Measurements from ENCODE around the gene DIPK1A. TPM values are rescaled to one million over a fixed set of nuclear protein-coding genes. Genes with fewer than 3 reads are reported as not detected.

The DIPK1A gene
- polyA plus RNA-seq, 1 donor = 15.9 TPM

GRCh38 chr1:92842082-92843045, 118.9 kb downstream of the DIPK1A start:
- Histone ChIP-seq H3K27ac (ENCODE audit: low read length) (no peak overlapping the region), H3K4me1 (ENCODE audit: control insufficient read depth, insufficient read depth, low read length) (no peaks in the 10 kb centered on the region), H3K36me3 (ENCODE audit: control insufficient read depth, insufficient read depth, low read length) (peaks cover 63% of the 10 kb centered on the region), H3K9me3 (ENCODE audit: control insufficient read depth, low read depth, low read length) (no peaks in the 10 kb centered on the region), H3K4me3 (ENCODE audit: low read length) (no peak overlapping the region), H3K27me3 (ENCODE audit: control insufficient read depth, insufficient read depth, low read length) (no peaks in the 10 kb centered on the region)
- WGBS (ENCODE audit: insufficient coverage, low lambda C conversion rate) = 100% methylated on average over 1 of the region's 4 CpGs
- no peak for DNase-seq

DNA sequence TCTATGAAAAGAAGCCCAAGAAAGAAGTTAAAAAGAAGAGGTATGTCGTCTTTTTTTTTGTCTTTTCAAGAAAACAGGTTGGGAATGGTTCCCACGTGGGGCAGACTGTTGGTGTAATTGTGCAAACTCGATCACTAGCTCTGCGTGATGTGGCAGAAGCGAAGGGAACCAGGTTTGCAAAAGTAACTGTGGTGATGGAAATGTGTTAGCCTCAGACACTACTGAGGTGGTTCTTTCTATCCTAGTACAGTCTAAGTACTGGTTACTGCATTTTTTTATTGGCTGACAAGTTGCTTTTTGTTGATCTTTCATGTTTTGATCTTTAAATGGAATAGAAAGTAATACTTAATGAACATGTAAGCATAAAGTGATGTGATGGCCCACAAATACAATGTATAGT, 120.7 kb downstream of the DIPK1A start:
- no peaks in the 10 kb centered on the region for H3K4me1 ChIP-seq (ENCODE audit: control insufficient read depth, insufficient read depth, low read length)
- H3K36me3 ChIP-seq (ENCODE audit: control insufficient read depth, insufficient read depth, low read length) = peaks cover 75% of the 10 kb centered on the region
- no peak overlapping the region for H3K27ac ChIP-seq (ENCODE audit: low read length)
- no peak for DNase-seq
- WGBS (ENCODE audit: insufficient coverage, low lambda C conversion rate) = 100% methylated on average over 1 of the region's 5 CpGs
- no peaks in the 10 kb centered on the region for H3K27me3 ChIP-seq (ENCODE audit: control insufficient read depth, insufficient read depth, low read length)
- H3K4me3 ChIP-seq (ENCODE audit: low read length) = no peak overlapping the region
- H3K9me3 ChIP-seq (ENCODE audit: control insufficient read depth, low read depth, low read length) = no peaks in the 10 kb centered on the region

DNA sequence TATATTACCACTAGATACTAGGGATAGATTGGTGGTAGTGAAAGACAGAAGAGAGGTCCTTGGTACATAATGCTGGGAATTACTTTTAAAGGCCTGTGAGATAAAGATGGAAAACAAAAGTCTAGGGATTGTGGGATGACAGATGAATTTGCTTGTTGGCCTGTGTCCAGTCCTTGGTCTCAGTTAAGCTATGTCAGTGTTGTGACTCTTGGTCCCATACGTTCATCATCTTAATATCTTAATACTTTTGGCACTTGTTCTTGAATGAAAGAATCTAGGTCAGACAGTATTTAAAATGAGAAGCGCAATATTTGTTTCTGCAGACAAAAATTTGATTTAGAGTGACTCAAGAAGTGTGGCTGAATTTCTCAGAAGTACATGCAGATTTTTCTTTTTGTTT, 121.8 kb downstream of the DIPK1A start:
- no peaks in the 10 kb centered on the region for H3K4me1 ChIP-seq (ENCODE audit: control insufficient read depth, insufficient read depth, low read length)
- H3K36me3 ChIP-seq (ENCODE audit: control insufficient read depth, insufficient read depth, low read length) = peaks cover 83% of the 10 kb centered on the region
- no peak overlapping the region for H3K27ac ChIP-seq (ENCODE audit: low read length)
- no peaks in the 10 kb centered on the region for H3K27me3 ChIP-seq (ENCODE audit: control insufficient read depth, insufficient read depth, low read length)
- no peak overlapping the region for H3K4me3 ChIP-seq (ENCODE audit: low read length)
- DNase-seq = no peak
- no peaks in the 10 kb centered on the region for H3K9me3 ChIP-seq (ENCODE audit: control insufficient read depth, low read depth, low read length)
- WGBS (ENCODE audit: insufficient coverage, low lambda C conversion rate) = 83% methylated on average over 2 of the region's 2 CpGs

DNA sequence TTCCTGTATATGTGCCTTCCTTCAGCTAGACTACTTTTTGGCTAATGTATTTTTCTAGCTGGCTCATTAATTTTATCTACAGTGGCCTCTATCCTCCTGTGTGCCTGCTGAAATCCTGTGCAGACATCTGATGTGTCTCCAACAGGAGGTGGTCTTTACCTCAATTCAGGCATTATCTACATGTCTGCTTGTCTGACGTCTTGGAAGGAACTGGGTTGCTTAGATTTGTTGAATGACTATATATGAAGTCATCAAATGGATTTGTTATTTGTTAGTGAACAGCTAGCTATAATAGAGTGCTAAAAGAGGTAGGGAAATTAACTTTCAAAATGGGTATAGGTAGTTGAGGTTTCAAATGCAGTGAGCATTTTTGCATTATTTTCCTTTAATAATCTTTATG, 122.7 kb downstream of the DIPK1A start:
- no peak for DNase-seq
- Histone ChIP-seq H3K27me3 (ENCODE audit: control insufficient read depth, insufficient read depth, low read length) (no peaks in the 10 kb centered on the region), H3K36me3 (ENCODE audit: control insufficient read depth, insufficient read depth, low read length) (peaks cover 83% of the 10 kb centered on the region), H3K27ac (ENCODE audit: low read length) (no peak overlapping the region), H3K4me1 (ENCODE audit: control insufficient read depth, insufficient read depth, low read length) (no peaks in the 10 kb centered on the region), H3K4me3 (ENCODE audit: low read length) (no peak overlapping the region), H3K9me3 (ENCODE audit: control insufficient read depth, low read depth, low read length) (no peaks in the 10 kb centered on the region)
- WGBS (ENCODE audit: insufficient coverage, low lambda C conversion rate) = no CpG with 5 or more reads among the region's 1 CpG

GRCh38 chr1:92837062-92837461, 124.2 kb downstream of the DIPK1A start:
- 70% methylated on average over 2 of the region's 2 CpGs for WGBS (ENCODE audit: insufficient coverage, low lambda C conversion rate)
- H3K27ac ChIP-seq (ENCODE audit: low read length) = no peak overlapping the region

DNA sequence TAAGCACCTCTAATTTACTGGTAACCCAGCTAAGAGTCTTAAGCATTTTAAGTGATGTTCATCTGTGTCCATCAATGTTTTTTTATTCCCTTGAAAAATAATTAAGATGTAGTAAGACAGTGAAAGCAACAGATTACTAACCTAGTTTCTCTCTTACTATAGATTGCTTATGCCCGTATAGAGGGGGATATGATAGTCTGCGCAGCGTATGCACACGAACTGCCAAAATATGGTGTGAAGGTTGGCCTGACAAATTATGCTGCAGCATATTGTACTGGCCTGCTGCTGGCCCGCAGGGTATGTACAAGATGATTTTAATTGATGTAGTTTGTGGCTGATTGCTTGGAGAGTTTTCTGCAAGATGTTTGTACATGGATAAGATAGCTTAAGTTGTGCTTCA, 126.6 kb downstream of the DIPK1A start:
- Histone ChIP-seq H3K27me3 (ENCODE audit: control insufficient read depth, insufficient read depth, low read length) (no peaks in the 10 kb centered on the region), H3K36me3 (ENCODE audit: control insufficient read depth, insufficient read depth, low read length) (peaks cover 50% of the 10 kb centered on the region), H3K9me3 (ENCODE audit: control insufficient read depth, low read depth, low read length) (no peaks in the 10 kb centered on the region), H3K27ac (ENCODE audit: low read length) (no peak overlapping the region), H3K4me3 (ENCODE audit: low read length) (no peak overlapping the region), H3K4me1 (ENCODE audit: control insufficient read depth, insufficient read depth, low read length) (no peaks in the 10 kb centered on the region)
- WGBS (ENCODE audit: insufficient coverage, low lambda C conversion rate) = no CpG with 5 or more reads among the region's 5 CpGs
- no peak for DNase-seq

More at GRCh38 chr1:92837062-92837461, 124.2 kb downstream of the DIPK1A start:
- Histone ChIP-seq H3K4me1 (ENCODE audit: control insufficient read depth, insufficient read depth, low read length) (no peaks in the 10 kb centered on the region), H3K27me3 (ENCODE audit: control insufficient read depth, insufficient read depth, low read length) (no peaks in the 10 kb centered on the region), H3K4me3 (ENCODE audit: low read length) (no peak overlapping the region), H3K36me3 (ENCODE audit: control insufficient read depth, insufficient read depth, low read length) (peaks cover 70% of the 10 kb centered on the region), H3K9me3 (ENCODE audit: control insufficient read depth, low read depth, low read length) (no peaks in the 10 kb centered on the region)
- no peak for DNase-seq

- Histone ChIP-seq H3K27ac (ENCODE audit: low read length) (no peak overlapping the region), H3K4me3 (ENCODE audit: low read length) (peak overlapping the region; percentile 93), H3K27me3 (ENCODE audit: control insufficient read depth, insufficient read depth, low read length) (no peaks in the 10 kb centered on the region), H3K9me3 (ENCODE audit: control insufficient read depth, low read depth, low read length) (no peaks in the 10 kb centered on the region), H3K36me3 (ENCODE audit: control insufficient read depth, insufficient read depth, low read length) (peaks cover 44% of the 10 kb centered on the region), H3K4me1 (ENCODE audit: control insufficient read depth, insufficient read depth, low read length) (no peaks in the 10 kb centered on the region)
- no CpG with 5 or more reads among the region's 5 CpGs for whole genome bisulfite sequencing (ENCODE audit: insufficient coverage, low lambda C conversion rate)
- no peak for DNase-seq
These were observed 127.4 kb downstream of the DIPK1A start for GRCh38 chr1:92833840-92834239.

DNA sequence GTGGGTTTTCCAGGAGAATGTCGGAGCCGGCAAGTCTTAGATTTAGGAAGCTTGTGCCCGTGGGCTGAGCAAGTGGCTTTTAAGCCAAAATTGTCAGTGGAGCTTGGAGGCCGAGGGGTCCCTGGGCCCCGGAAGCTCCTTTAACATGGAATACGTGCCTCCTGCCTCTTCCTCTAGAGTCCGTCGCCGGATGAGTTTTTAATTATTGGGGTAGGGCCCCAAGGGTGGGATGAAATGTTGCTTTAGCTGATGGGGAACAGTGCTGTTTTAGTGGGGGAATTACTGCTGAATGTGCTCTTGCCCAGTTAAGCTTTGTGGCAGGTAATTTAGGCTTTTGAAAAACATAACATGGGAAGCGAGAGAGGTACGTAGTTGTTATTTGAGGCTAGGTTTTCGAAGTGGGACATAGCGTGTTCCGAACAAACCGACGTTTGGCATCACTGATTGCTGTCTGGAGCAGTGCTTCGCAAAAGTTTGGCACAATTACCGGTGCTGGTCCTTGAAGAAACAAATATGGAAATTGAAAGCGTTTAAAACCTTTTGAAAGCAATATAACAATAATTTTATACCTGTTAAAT, 128.6 kb downstream of the DIPK1A start:
- Histone ChIP-seq H3K4me1 (ENCODE audit: control insufficient read depth, insufficient read depth, low read length) (no peaks in the 10 kb centered on the region), H3K9me3 (ENCODE audit: control insufficient read depth, low read depth, low read length) (no peaks in the 10 kb centered on the region), H3K36me3 (ENCODE audit: control insufficient read depth, insufficient read depth, low read length) (peaks cover 36% of the 10 kb centered on the region), H3K4me3 (ENCODE audit: low read length) (peak overlapping the region; percentile 93), H3K27ac (ENCODE audit: low read length) (peak overlapping the region; percentile 78), H3K27me3 (ENCODE audit: control insufficient read depth, insufficient read depth, low read length) (no peaks in the 10 kb centered on the region)
- no peak for DNase-seq
- 0% methylated on average over 1 of the region's 19 CpGs for WGBS (ENCODE audit: insufficient coverage, low lambda C conversion rate)

DNA sequence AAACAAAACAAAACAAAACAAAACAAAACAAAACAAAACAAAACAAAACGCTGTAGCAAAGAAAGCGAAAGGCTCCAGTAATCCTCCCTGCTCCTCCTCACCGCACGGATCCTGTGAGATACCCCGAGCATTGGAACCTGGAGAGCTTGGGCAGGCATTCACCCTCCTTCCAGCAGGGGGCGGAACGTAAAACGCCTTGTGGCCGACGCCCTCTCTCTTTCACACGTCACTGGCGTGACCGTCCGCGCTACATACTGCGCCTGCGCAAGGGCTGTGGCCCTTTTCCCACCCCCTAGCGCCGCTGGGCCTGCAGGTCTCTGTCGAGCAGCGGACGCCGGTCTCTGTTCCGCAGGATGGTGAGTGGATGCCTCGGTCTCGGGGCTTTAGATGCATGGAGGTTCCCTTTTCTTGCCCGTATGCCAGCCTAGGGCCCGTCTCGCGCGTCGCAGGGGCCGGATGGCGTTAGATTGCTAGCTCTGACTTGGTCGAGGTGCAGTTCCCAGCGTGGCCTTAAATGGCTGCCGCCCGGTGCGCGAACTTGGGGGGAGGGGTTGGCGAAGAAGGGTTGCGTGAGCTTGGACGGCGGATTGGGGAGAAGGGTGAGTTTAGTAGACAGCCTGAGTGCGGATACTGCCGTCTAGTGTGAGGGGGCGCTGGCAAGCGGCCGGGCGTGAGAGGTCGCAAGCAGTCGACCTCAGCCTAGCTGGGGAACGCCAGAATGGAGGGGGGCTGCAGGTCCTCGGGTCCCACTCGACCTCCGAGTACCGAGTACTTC, 129.3 kb downstream of the DIPK1A start, which contains the start of gene RPL5:
TSS of gene RPL5 (plus strand) at position 279 of the 775 bp plus-strand sequence. CDS start at position 354, 75 bp downstream.
- Histone ChIP-seq H3K27ac (ENCODE audit: low read length) (peak within 1 kb of the TSS; percentile 78), H3K4me3 (ENCODE audit: low read length) (peak within 1 kb of the TSS; percentile 93), H3K9me3 (ENCODE audit: control insufficient read depth, low read depth, low read length) (no peaks in the 10 kb centered on the region), H3K27me3 (ENCODE audit: control insufficient read depth, insufficient read depth, low read length) (no peaks in the 10 kb centered on the region), H3K4me1 (ENCODE audit: control insufficient read depth, insufficient read depth, low read length) (no peaks in the 10 kb centered on the region), H3K36me3 (ENCODE audit: control insufficient read depth, insufficient read depth, low read length) (peaks cover 29% of the 10 kb centered on the region)
- DNase-seq = peak; percentile 99
- WGBS (ENCODE audit: insufficient coverage, low lambda C conversion rate) = no CpG with 5 or more reads among the region's 57 CpGs

DNA sequence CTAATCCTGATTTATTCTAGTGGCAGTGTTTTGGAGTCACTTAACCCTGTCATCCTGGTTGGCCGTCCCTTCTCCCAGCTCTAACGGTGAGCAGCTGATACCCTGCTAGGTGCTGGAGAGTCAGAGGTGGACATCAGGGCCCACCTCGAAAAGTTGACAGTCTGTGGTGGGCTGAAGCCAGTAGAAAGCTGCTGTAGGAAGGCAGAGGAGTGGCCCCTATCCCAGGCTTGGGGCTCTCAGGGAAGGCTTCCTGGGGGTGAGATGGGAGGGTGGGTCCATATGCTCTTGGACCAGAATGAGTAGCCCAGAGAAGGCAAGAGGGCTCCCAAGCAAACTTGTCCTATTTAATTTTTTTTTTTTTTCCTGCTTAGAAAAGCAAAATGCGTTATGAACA, 129.9 kb downstream of the DIPK1A start:
- Histone ChIP-seq H3K4me3 (ENCODE audit: low read length) (no peak overlapping the region), H3K9me3 (ENCODE audit: control insufficient read depth, low read depth, low read length) (no peaks in the 10 kb centered on the region), H3K27ac (ENCODE audit: low read length) (no peak overlapping the region)

More for the DNA sequence above, 129.9 kb downstream of the DIPK1A start:
- Histone ChIP-seq H3K4me1 (ENCODE audit: control insufficient read depth, insufficient read depth, low read length) (no peaks in the 10 kb centered on the region), H3K27me3 (ENCODE audit: control insufficient read depth, insufficient read depth, low read length) (no peaks in the 10 kb centered on the region), H3K36me3 (ENCODE audit: control insufficient read depth, insufficient read depth, low read length) (peaks cover 26% of the 10 kb centered on the region)
- DNase-seq = peak in 1 of 2 donors; percentile 17
- no CpG with 5 or more reads among the region's 4 CpGs for WGBS (ENCODE audit: insufficient coverage, low lambda C conversion rate)

Measured in large intestine (tissue), 3 donors.